ENCODE measurements around the gene PRR35. TPM values are rescaled to one million over a fixed set of nuclear protein-coding genes. Genes with fewer than 3 reads are reported as not detected.

PRR35 gene
- polyA plus RNA-seq, 1 donor (not counting 4 experiments of a cell fraction or from before 2014, with no cell fraction given) = not detected

DNA sequence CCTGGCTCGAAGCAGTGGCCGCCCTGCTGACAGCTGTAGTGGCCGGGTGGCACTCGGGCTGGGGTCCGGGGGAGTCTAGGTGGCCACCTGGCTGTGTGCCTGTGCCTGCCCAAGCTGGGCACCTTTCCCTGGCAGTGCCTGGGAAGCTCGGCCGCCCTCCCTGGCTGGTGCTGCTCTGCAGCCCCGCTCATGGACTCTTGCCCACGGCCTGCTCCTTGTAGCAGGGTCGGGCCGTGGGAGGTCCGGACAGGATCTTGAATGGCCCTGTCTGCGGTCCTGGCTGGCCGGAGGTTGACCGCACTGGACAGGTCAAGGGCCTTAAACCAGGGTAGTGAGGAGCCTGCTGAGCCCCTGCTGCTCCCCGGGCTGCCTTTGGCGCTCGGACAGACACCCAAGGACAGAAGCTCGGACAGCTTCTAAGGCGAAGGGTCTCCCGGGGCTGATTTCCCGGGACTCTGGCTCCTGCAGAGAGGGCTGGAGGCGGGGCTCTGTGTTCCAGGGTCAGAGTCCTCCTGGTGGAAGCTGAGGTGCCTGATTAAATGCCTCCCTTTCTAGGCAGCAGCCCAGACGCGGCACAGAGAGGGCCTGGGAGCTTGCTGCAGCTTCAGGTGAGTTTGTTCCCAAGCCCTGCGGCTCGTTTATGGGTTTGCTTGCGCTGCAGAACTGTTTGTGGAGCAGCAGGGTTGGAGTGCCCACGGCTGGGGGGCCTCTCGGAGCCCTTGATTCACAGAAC lies 26.6 kb upstream of the PRR35 start:
- Histone ChIP-seq H3K9me3 (ENCODE audit: control insufficient read depth, low read depth, low read length) (no peaks in the 10 kb centered on the region), H2AFZ (ENCODE audit: control insufficient read depth, low read length) (no peak overlapping the region), H3K4me3 (ENCODE audit: control insufficient read depth in 2 of 3, extremely low read depth in 1 of 3, insufficient read depth in 2 of 3, low read depth in 1 of 3, low read length in 3 of 3) (no peak overlapping the region), H3K9ac (ENCODE audit: control insufficient read depth, extremely low read depth, insufficient read depth, low read length) (no peak overlapping the region), H3K36me3 (ENCODE audit: control insufficient read depth in 2 of 2, extremely low read depth in 1 of 2, insufficient read depth in 2 of 2, low read length in 2 of 2) (peaks cover 7 to 19% of the 10 kb centered on the region in 2 experiments), H3K79me2 (ENCODE audit: control insufficient read depth, insufficient read depth, low read length) (peaks cover 93% of the 10 kb centered on the region), H3K27me3 (ENCODE audit: control insufficient read depth, extremely low read depth, insufficient read depth, low read length) (no peaks in the 10 kb centered on the region), H3K4me1 (ENCODE audit: control insufficient read depth, extremely low read depth, insufficient read depth, low read length) (peaks cover 21% of the 10 kb centered on the region), H4K20me1 (ENCODE audit: control insufficient read depth, extremely low read depth, insufficient read depth, low read length) (peaks cover 47% of the 10 kb centered on the region), H3K4me2 (ENCODE audit: control insufficient read depth, extremely low read depth, insufficient read depth, low read depth, low read length) (no peak overlapping the region), H3K9me1 (ENCODE audit: control insufficient read depth, extremely low read depth, insufficient read depth, low read length) (peaks cover 4% of the 10 kb centered on the region), H3K27ac (ENCODE audit: control insufficient read depth, insufficient read depth, low read length) (no peak overlapping the region)
- no peak for FAIRE-seq
- TF ChIP-seq, protein P1, sequence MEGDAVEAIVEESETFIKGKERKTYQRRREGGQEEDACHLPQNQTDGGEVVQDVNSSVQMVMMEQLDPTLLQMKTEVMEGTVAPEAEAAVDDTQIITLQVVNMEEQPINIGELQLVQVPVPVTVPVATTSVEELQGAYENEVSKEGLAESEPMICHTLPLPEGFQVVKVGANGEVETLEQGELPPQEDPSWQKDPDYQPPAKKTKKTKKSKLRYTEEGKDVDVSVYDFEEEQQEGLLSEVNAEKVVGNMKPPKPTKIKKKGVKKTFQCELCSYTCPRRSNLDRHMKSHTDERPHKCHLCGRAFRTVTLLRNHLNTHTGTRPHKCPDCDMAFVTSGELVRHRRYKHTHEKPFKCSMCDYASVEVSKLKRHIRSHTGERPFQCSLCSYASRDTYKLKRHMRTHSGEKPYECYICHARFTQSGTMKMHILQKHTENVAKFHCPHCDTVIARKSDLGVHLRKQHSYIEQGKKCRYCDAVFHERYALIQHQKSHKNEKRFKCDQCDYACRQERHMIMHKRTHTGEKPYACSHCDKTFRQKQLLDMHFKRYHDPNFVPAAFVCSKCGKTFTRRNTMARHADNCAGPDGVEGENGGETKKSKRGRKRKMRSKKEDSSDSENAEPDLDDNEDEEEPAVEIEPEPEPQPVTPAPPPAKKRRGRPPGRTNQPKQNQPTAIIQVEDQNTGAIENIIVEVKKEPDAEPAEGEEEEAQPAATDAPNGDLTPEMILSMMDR (optimal IDR thresholded peaks at IDR 0.05 in 1 of 3, IDR thresholded peaks at IDR 0.05 in 1 of 3, conservative IDR thresholded peaks at IDR 0.05 in 1 of 3; ENCODE audit: extremely low read depth in 1 of 3, insufficient read depth in 2 of 3, low read length in 3 of 3) = no peak
- no peak for TF ChIP-seq EZH2 (IDR thresholded peaks at IDR 0.05; ENCODE audit: low read length)
- no peak for DNase-seq (ENCODE audit: low read depth, low spot score)
- dilution Hi-C loops (cut with MboI; ENCODE audit: extremely low pct_ligation_motif_present, low sequenced_read_pairs) = no loop called here

DNA sequence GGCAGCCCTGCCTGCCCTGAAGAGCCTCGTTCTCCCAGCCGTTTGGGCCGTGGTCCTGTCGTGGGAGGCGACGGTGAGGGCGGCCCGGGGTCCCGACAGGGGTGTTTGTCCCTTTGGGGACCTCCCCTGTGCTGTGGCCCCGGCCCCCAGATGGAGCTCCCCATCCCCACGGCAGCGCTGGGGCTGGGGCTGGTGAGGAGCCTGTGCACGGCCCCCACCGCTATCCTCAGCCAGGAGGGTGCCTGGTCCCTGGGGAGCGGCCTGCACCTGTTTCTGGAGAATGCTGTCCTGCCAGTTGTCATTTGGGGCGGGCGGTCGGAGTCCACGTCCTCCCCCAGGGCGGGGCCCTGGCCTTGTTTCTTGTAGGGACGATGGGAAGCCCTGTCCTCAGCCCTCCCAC lies 26.1 kb upstream of the PRR35 start:
- Histone ChIP-seq H3K27me3 (ENCODE audit: control insufficient read depth, extremely low read depth, insufficient read depth, low read length) (no peaks in the 10 kb centered on the region), H3K4me1 (ENCODE audit: control insufficient read depth, extremely low read depth, insufficient read depth, low read length) (peaks cover 17% of the 10 kb centered on the region), H3K4me3 (ENCODE audit: control insufficient read depth in 2 of 3, extremely low read depth in 1 of 3, insufficient read depth in 2 of 3, low read depth in 1 of 3, low read length in 3 of 3) (no peak overlapping the region), H3K79me2 (ENCODE audit: control insufficient read depth, insufficient read depth, low read length) (peaks cover 93% of the 10 kb centered on the region), H3K9me3 (ENCODE audit: control insufficient read depth, low read depth, low read length) (no peaks in the 10 kb centered on the region), H3K4me2 (ENCODE audit: control insufficient read depth, extremely low read depth, insufficient read depth, low read depth, low read length) (no peak overlapping the region), H3K9ac (ENCODE audit: control insufficient read depth, extremely low read depth, insufficient read depth, low read length) (no peak overlapping the region), H4K20me1 (ENCODE audit: control insufficient read depth, extremely low read depth, insufficient read depth, low read length) (peaks cover 46% of the 10 kb centered on the region), H3K27ac (ENCODE audit: control insufficient read depth, insufficient read depth, low read length) (no peak overlapping the region), H3K9me1 (ENCODE audit: control insufficient read depth, extremely low read depth, insufficient read depth, low read length) (peaks cover 4% of the 10 kb centered on the region), H3K36me3 (ENCODE audit: control insufficient read depth in 2 of 2, extremely low read depth in 1 of 2, insufficient read depth in 2 of 2, low read length in 2 of 2) (peaks cover 7 to 19% of the 10 kb centered on the region in 2 experiments), H2AFZ (ENCODE audit: control insufficient read depth, low read length) (no peak overlapping the region)
- no peak for TF ChIP-seq EZH2 (IDR thresholded peaks at IDR 0.05; ENCODE audit: low read length)
- TF ChIP-seq, protein P1 (optimal IDR thresholded peaks at IDR 0.05 in 1 of 3, IDR thresholded peaks at IDR 0.05 in 1 of 3, conservative IDR thresholded peaks at IDR 0.05 in 1 of 3; ENCODE audit: extremely low read depth in 1 of 3, insufficient read depth in 2 of 3, low read length in 3 of 3) = no peak
- FAIRE-seq (no peak), DNase-seq (ENCODE audit: low read depth, low spot score) (no peak)
- dilution Hi-C loops (cut with MboI; ENCODE audit: extremely low pct_ligation_motif_present, low sequenced_read_pairs) = no loop called here

All from keratinocyte (primary cell).